K562 (cell line): ENCODE results near the gene BEND5. TPM values are rescaled to one million over a fixed set of nuclear protein-coding genes. Genes with fewer than 3 reads are reported as not detected.

Source experiments
- ATAC-seq: fragments of 200-7000 bp; cut with Tn5 transposase; 3 replicates; pipeline ENCODE4 v1.9.1; 2020; ENCODE audit warnings: moderate library complexity
- BruUV-seq: library from RNA; stranded (reverse); fragments of 400-500 nt; replicated peaks from 2 replicates; lab custom pipeline; 2021; lab: Mats Ljungman, UMichigan
- CTCF ChIA-PET: fragments of 300-600 bp; formaldehyde crosslinking; extraction: SDS; loops from one replicate; lab custom pipeline; 2021; ENCODE audit warnings: low intra/inter-chr PET ratio; lab: Yijun Ruan, JAX
- POLR2A ChIA-PET: fragments of 300-600, 350-650 bp; sonication (Branson Sonifier 250); formaldehyde crosslinking; extraction: SDS; loops from one replicate; lab custom pipeline; 2021; ENCODE audit warnings: antibody characterized with exemption, inconsistent platforms; lab: Yijun Ruan, JAX
- DNase-seq, 4 experiments: peaks; one replicate each; pipeline versions ENCODE4 v3.0.0 to v3.0.0-alpha.2; 2011 to 2018; ENCODE audit warnings: low spot score in 3 of 4, mixed read lengths in 3 of 4; ENCODE audit errors: extremely low read depth in 1 of 4
- FAIRE-seq: peaks from 2 replicates; lab custom pipeline; 2011; peaks lifted over from hg19 to GRCh38; lab: Jason Lieb, UNC
- H2AFZ ChIP-seq: 2 replicates; pipeline ENCODE4 v1.6.0; 2011; ENCODE audit warnings: low read depth, low read length, control low read depth, inconsistent platforms
- H3K27ac ChIP-seq: fragments of 200-600 bp; 3 replicates; pipeline ENCODE4 v1.8.0; 2011; ENCODE audit warnings: low read depth, mild to moderate bottlenecking, control low read depth, inconsistent platforms, low read length, moderate library complexity, mixed read lengths; ENCODE audit errors: extremely low read depth
- H3K27me3 ChIP-seq, 2 experiments: fragments of 300-600 bp in 1 of 2; 2 replicates in 1 of 2; 3 replicates in 1 of 2; pipeline versions ENCODE4 v1.6.0 to v1.8.0; 2011; ENCODE audit warnings: inconsistent platforms in 2 of 2, low read length in 2 of 2, mild to moderate bottlenecking in 1 of 2, mixed read lengths in 1 of 2, moderate library complexity in 1 of 2; ENCODE audit not compliant: control insufficient read depth in 2 of 2, insufficient read depth in 2 of 2
- H3K36me3 ChIP-seq: fragments of 300-600 bp; 3 replicates; pipeline ENCODE4 v1.8.0; 2011; ENCODE audit warnings: mild to moderate bottlenecking, low read length, inconsistent platforms; ENCODE audit not compliant: control insufficient read depth, insufficient read depth
- H3K4me1 ChIP-seq, 2 experiments: fragments of 200-600 bp in 1 of 2; replicated peaks in 1 of 2; 2 replicates in 1 of 2; 3 replicates in 1 of 2; pipeline versions ENCODE4 v1.5.1 to v1.8.0; 2011; ENCODE audit warnings: inconsistent platforms in 2 of 2, low read length in 2 of 2, mild to moderate bottlenecking in 1 of 2, mixed read lengths in 1 of 2, moderate library complexity in 1 of 2; ENCODE audit not compliant: control insufficient read depth in 2 of 2, insufficient read depth in 2 of 2
- H3K4me2 ChIP-seq: 2 replicates; pipeline ENCODE4 v1.6.1; 2011; ENCODE audit warnings: low read length, control low read depth, inconsistent platforms, mixed read lengths; ENCODE audit not compliant: insufficient read depth
- H3K4me3 ChIP-seq: fragments of 200-600 bp; sonication (generic), shearing (Covaris generic); 2 replicates; pipeline ENCODE4 v1.5.1; 2016; ENCODE audit warnings: control low read depth, inconsistent platforms
- H3K79me2 ChIP-seq: fragments of 200-600 bp; 3 replicates; pipeline ENCODE4 v1.8.0; 2011; ENCODE audit warnings: low read length, inconsistent platforms; ENCODE audit not compliant: control insufficient read depth, insufficient read depth
- H3K9ac ChIP-seq, 2 experiments: 2 replicates each; pipeline versions ENCODE4 v1.6.0 to v1.6.1; 2011; ENCODE audit warnings: low read depth in 2 of 2, low read length in 2 of 2, control low read depth in 1 of 2, inconsistent platforms in 1 of 2, mild to moderate bottlenecking in 1 of 2, mixed read lengths in 1 of 2; ENCODE audit not compliant: insufficient read depth in 1 of 2
- H3K9me1 ChIP-seq: one replicate; pipeline ENCODE4 v1.6.0; 2011; ENCODE audit warnings: inconsistent platforms, mild to moderate bottlenecking, low read length, moderate library complexity; ENCODE audit not compliant: control insufficient read depth, insufficient read depth
- H3K9me3 ChIP-seq: replicated peaks from 2 replicates; pipeline ENCODE4 v1.5.1; 2011; ENCODE audit warnings: low read depth, low read length, inconsistent platforms; ENCODE audit not compliant: control insufficient read depth, insufficient read depth
- H4K20me1 ChIP-seq: replicated peaks from 2 replicates; pipeline ENCODE4 v1.6.1; 2011; ENCODE audit warnings: low read length, inconsistent platforms, mixed read lengths; ENCODE audit not compliant: control insufficient read depth, insufficient read depth
- AFF4 ChIP-seq: sonication (generic); formaldehyde crosslinking; IDR thresholded peaks from 2 replicates; pipeline ENCODE4 v1.8.0; 2023; ENCODE audit warnings: mild to moderate bottlenecking, missing genetic modification reagents
- ARID3B ChIP-seq: fragments of 250-450 bp; sonication (Bioruptor Pico); IDR thresholded peaks from 2 replicates; pipeline ENCODE4 v1.4.0; 2020; ENCODE audit warnings: borderline replicate concordance
- CBX3 ChIP-seq, 2 experiments: IDR thresholded peaks; 1 replicate in 1 of 2; 2 replicates in 1 of 2; pipeline ENCODE4 v1.6.1; 2012; ENCODE audit warnings: inconsistent platforms in 2 of 2, low read length in 2 of 2, borderline replicate concordance in 1 of 2, control low read depth in 1 of 2
- E2F8 ChIP-seq: fragments of 450-650 bp; IDR thresholded peaks from 2 replicates; pipeline ENCODE4 v1.7.1; 2018; ENCODE audit warnings: mild to moderate bottlenecking, low read depth; ENCODE audit not compliant: partially characterized antibody
- GATA2 ChIP-seq: sonication (generic); formaldehyde crosslinking; IDR thresholded peaks from 2 replicates; pipeline ENCODE4 v1.4.0; 2020; ENCODE audit warnings: mild to moderate bottlenecking, missing genetic modification reagents
- HSF4 ChIP-seq: fragments of 250-450 bp; sonication (Bioruptor Pico); IDR thresholded peaks from 2 replicates; pipeline ENCODE4 v2.1.2; 2022; ENCODE audit warnings: mild to moderate bottlenecking, moderate library complexity, borderline replicate concordance
- RB1 ChIP-seq: fragments of 450-650 bp; IDR thresholded peaks from 2 replicates; pipeline ENCODE4 v1.6.1; 2017; ENCODE audit warnings: low read depth, mild to moderate bottlenecking
- RBBP5 ChIP-seq: fragments of 200-600 bp; sonication (generic); IDR thresholded peaks from 2 replicates; pipeline ENCODE4 v1.6.1; 2012; ENCODE audit warnings: borderline replicate concordance, mild to moderate bottlenecking, low read length, control low read depth, inconsistent platforms; ENCODE audit not compliant: insufficient read depth, poor library complexity, severe bottlenecking
- THRA ChIP-seq: fragments of 450-650 bp; IDR thresholded peaks from 2 replicates; pipeline ENCODE4 v1.6.1; 2017; ENCODE audit warnings: mild to moderate bottlenecking, moderate library complexity
- U2AF2 ChIP-seq: fragments of 200-400 bp; formaldehyde crosslinking; optimal IDR thresholded peaks from 2 replicates; pipeline ENCODE3; 2017; ENCODE audit warnings: low read depth, mild to moderate bottlenecking, low read length
- ZNF778 ChIP-seq: fragments of 450-650 bp; formaldehyde crosslinking; IDR thresholded peaks from 2 replicates; pipeline ENCODE4 v1.4.0; 2020; ENCODE audit warnings: mild to moderate bottlenecking, moderate library complexity
- ZSCAN29 ChIP-seq: fragments of 450-650 bp; IDR thresholded peaks from 2 replicates; pipeline ENCODE4 v1.6.1; 2017
- WGBS: fragments of 100-300 bp; shearing (Covaris generic); methylation state at CpG from one replicate; pipeline ENCODE4 v1.1.6; 2016; ENCODE audit warnings: low coverage, mixed read lengths; ENCODE audit not compliant: insufficient coverage; ENCODE audit errors: missing lambda C conversion rate; 5-methylcytosine and 5-hydroxymethylcytosine counted together
- in situ Hi-C: fragments of 300-500 bp; cut with MboI; formaldehyde crosslinking; loops from 4 replicates; pipeline ENCODE4 v1.15.0; 2018; ENCODE audit warnings: inconsistent platforms, mixed read lengths
- intact Hi-C: fragments of 100-400 bp; cut with micrococcal nuclease; formaldehyde crosslinking; loops from 2 replicates; pipeline ENCODE4 v1.14.2; 2022
- polyA plus RNA-seq, 8 experiments: library from polyadenylated mRNA; depleted of rRNA in 4 of 8; stranded (reverse) in 5 of 8; unstranded in 3 of 8; fragments of >200 nt; fragmentation: Nextera tagmentation in 2 of 8; fragmentation: Illumina TruSeq in 1 of 8; extraction: Ambion mirVana in 2 of 8; extraction: Trizol in 1 of 8; gene quantifications; 2 replicates each; pipeline versions ENCODE4 v1.2.1 to v1.2.3, GENCODE V29; 2011 to 2014; ENCODE audit warnings: inconsistent platforms in 1 of 8, missing spikeins in 1 of 8
- total RNA-seq, 7 experiments: library from RNA; depleted of rRNA in 6 of 7; stranded (reverse); fragments of >200 nt in 6 of 7; fragmentation: Illumina TruSeq in 2 of 7; extraction: Trizol in 2 of 7; gene quantifications; 2 replicates each; pipeline versions ENCODE4 v1.2.1 to v1.2.3, GENCODE V29; 2011 to 2021; ENCODE audit warnings: low replicate concordance in 1 of 7

The BEND5 gene
- total and polyA plus RNA-seq, 9 of the 15 experiments (the other 6 are each of a cell fraction or from before 2014, with no cell fraction given): not detected

GRCh38 chr1:48695161-48695560 lies 81.5 kb downstream of the BEND5 start:
- H3K9me1 ChIP-seq: no peaks in the 10 kb centered on the region
- no peak overlapping the region for H3K27ac ChIP-seq
- FAIRE-seq (no peak), DNase-seq (no peak), ATAC-seq (no peak)
- intact Hi-C loops: no loop called here
- no peak overlapping the region for H3K4me3 ChIP-seq
- 3% methylated on average over 2 of the region's 2 CpGs for WGBS
- no TSS peak for BruUV-seq
- no peaks in the 10 kb centered on the region for H3K79me2 ChIP-seq
- H3K9ac ChIP-seq: no peak overlapping the region
- H3K4me2 ChIP-seq: no peak overlapping the region
- H3K4me1 ChIP-seq: no peaks in the 10 kb centered on the region
- CTCF ChIA-PET: no interaction called here
- 0 out of 5 replicates have a peak, but pooled peaks cover 0 to 6% of the 10 kb centered on the region in 2 experiments for H3K27me3 ChIP-seq
- no peaks in the 10 kb centered on the region for H4K20me1 ChIP-seq
- H3K36me3 ChIP-seq: no peaks in the 10 kb centered on the region
- POLR2A ChIA-PET: interaction anchor here (0.7 kb wide), 1 partner anchor 1551 kb away, joined by 3 read pairs; no protein-coding TSS in a partner anchor
- in situ Hi-C loops: no loop called here
- no peaks in the 10 kb centered on the region for H3K9me3 ChIP-seq
- no peak overlapping the region for H2AFZ ChIP-seq
- TF ChIP-seq CBX3 (IDR thresholded peaks at IDR 0.05; ENCODE audit: borderline replicate concordance in 1 of 2, low read length in 2 of 2) (no peak), RBBP5 (no peak), THRA (no peak), E2F8 (no peak), ARID3B (no peak), GATA2 (CRISPR knock-in tag) (no peak), RB1 (no peak), U2AF2 (no peak), ZSCAN29 (no peak), ZNF778 (CRISPR knock-in tag) (no peak), HSF4 (no peak), AFF4 (CRISPR knock-in tag) (no peak)
